ENCODE results near the gene CST7.

Gene CST7

GRCh38 chr20:24911461-24911860 lies 37.6 kb upstream of the CST7 start:
- H4K20me1 ChIP-seq (ENCODE audit: insufficient read depth, low read length): no peaks in the 10 kb centered on the region

GRCh38 chr20:24912397-24913075 lies 36.5 kb upstream of the CST7 start:
- Histone ChIP-seq H3K27ac (ENCODE audit: low read depth, low read length, poor library complexity, severe bottlenecking) (no peak overlapping the region), H2AFZ (ENCODE audit: low read length) (no peak overlapping the region), H3K36me3 (ENCODE audit: insufficient read depth, low read length) (no peaks in the 10 kb centered on the region), H3K9ac (ENCODE audit: low read length) (no peak overlapping the region), H3K27me3 (ENCODE audit: insufficient read depth, low read length) (no peaks in the 10 kb centered on the region), H3K4me2 (ENCODE audit: low read length) (no peak overlapping the region), H3K79me2 (ENCODE audit: insufficient read depth, low read length) (no peaks in the 10 kb centered on the region), H4K20me1 (ENCODE audit: insufficient read depth, low read length) (no peaks in the 10 kb centered on the region), H3K9me3 (ENCODE audit: low read length) (no peaks in the 10 kb centered on the region), H3F3A (ENCODE audit: insufficient read depth, low read length) (no peaks in the 10 kb centered on the region), H3K4me3 (ENCODE audit: low read depth, low read length, poor library complexity, severe bottlenecking) (no peak overlapping the region), H3K4me1 (ENCODE audit: insufficient read depth, low read length, severe bottlenecking) (no peaks in the 10 kb centered on the region), H3K9me2 (ENCODE audit: low read depth, low read length) (no peaks in the 10 kb centered on the region)
- TF ChIP-seq EZH2 (IDR thresholded peaks at IDR 0.05; ENCODE audit: borderline replicate concordance, low read length) (no peak), CTCF (IDR thresholded peaks at IDR 0.05; ENCODE audit: low read length) (no peak)

More at GRCh38 chr20:24911461-24911860, 37.6 kb upstream of the CST7 start:
- Histone ChIP-seq H3K79me2 (ENCODE audit: insufficient read depth, low read length) (no peaks in the 10 kb centered on the region), H3K36me3 (ENCODE audit: insufficient read depth, low read length) (no peaks in the 10 kb centered on the region), H3K4me1 (ENCODE audit: insufficient read depth, low read length, severe bottlenecking) (no peaks in the 10 kb centered on the region), H3K9me2 (ENCODE audit: low read depth, low read length) (no peaks in the 10 kb centered on the region), H2AFZ (ENCODE audit: low read length) (no peak overlapping the region), H3F3A (ENCODE audit: insufficient read depth, low read length) (no peaks in the 10 kb centered on the region), H3K4me2 (ENCODE audit: low read length) (no peak overlapping the region), H3K27me3 (ENCODE audit: insufficient read depth, low read length) (no peaks in the 10 kb centered on the region), H3K9me3 (ENCODE audit: low read length) (0 out of 2 replicates have a peak, but pooled peaks cover 3% of the 10 kb centered on the region), H3K9ac (ENCODE audit: low read length) (no peak overlapping the region), H3K4me3 (ENCODE audit: low read depth, low read length, poor library complexity, severe bottlenecking) (no peak overlapping the region), H3K27ac (ENCODE audit: low read depth, low read length, poor library complexity, severe bottlenecking) (no peak overlapping the region)
- TF ChIP-seq EZH2 (IDR thresholded peaks at IDR 0.05; ENCODE audit: borderline replicate concordance, low read length): no peak
- TF ChIP-seq CTCF (IDR thresholded peaks at IDR 0.05; ENCODE audit: low read length): no peak

GRCh38 chr20:24913076-24913628 lies 35.9 kb upstream of the CST7 start:
- Histone ChIP-seq H2AFZ (ENCODE audit: low read length) (no peak overlapping the region), H3K4me2 (ENCODE audit: low read length) (no peak overlapping the region), H3K36me3 (ENCODE audit: insufficient read depth, low read length) (no peaks in the 10 kb centered on the region), H3F3A (ENCODE audit: insufficient read depth, low read length) (no peaks in the 10 kb centered on the region), H3K9ac (ENCODE audit: low read length) (no peak overlapping the region), H3K4me3 (ENCODE audit: low read depth, low read length, poor library complexity, severe bottlenecking) (no peak overlapping the region), H3K9me2 (ENCODE audit: low read depth, low read length) (no peaks in the 10 kb centered on the region), H3K27ac (ENCODE audit: low read depth, low read length, poor library complexity, severe bottlenecking) (no peak overlapping the region), H3K9me3 (ENCODE audit: low read length) (no peaks in the 10 kb centered on the region), H4K20me1 (ENCODE audit: insufficient read depth, low read length) (no peaks in the 10 kb centered on the region), H3K4me1 (ENCODE audit: insufficient read depth, low read length, severe bottlenecking) (no peaks in the 10 kb centered on the region), H3K79me2 (ENCODE audit: insufficient read depth, low read length) (no peaks in the 10 kb centered on the region), H3K27me3 (ENCODE audit: insufficient read depth, low read length) (no peaks in the 10 kb centered on the region)
- TF ChIP-seq EZH2 (IDR thresholded peaks at IDR 0.05; ENCODE audit: borderline replicate concordance, low read length) (no peak), CTCF (IDR thresholded peaks at IDR 0.05; ENCODE audit: low read length) (no peak)
